GM19328 (cell line): Measurements from ENCODE around the gene ZNF366.
A peak's percentile ranks its signal among the peaks of the same experiment; 100 is the strongest.

Experiments used
- ATAC-seq: cut with Tn5 transposase; IDR thresholded peaks from one replicate; pipeline ENCODE4 v1.9.1; 2021; ENCODE audit warnings: mild to moderate bottlenecking, moderate library complexity; ENCODE audit not compliant: unreplicated experiment

The ZNF366 gene

GRCh38 chr5:72468606-72469005 lies 38.6 kb downstream of the ZNF366 start:
- ATAC-seq = no peak

- ATAC-seq = no peak
Observed at GRCh38 chr5:72468024-72468423, 39.2 kb downstream of the ZNF366 start.

DNA sequence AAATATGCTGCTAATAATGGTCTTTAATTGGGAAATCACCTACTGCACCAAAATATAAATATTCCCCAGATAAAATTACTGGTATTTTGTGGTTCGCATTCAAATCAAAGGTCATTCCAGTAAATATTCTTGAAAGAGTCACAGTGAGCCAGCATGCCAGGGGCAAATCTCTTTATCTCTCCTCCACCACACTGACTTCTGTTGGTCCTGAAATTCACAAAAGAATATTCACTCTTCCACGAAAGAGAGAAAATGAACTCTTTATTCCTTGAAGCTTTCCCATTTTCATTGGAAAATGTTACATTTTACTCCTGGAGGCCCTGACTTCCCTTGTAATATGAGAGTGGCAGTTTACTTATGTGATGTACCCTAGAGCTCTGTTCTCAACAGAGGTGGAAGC lies 39.7 kb downstream of the ZNF366 start:
- no peak for ATAC-seq

DNA sequence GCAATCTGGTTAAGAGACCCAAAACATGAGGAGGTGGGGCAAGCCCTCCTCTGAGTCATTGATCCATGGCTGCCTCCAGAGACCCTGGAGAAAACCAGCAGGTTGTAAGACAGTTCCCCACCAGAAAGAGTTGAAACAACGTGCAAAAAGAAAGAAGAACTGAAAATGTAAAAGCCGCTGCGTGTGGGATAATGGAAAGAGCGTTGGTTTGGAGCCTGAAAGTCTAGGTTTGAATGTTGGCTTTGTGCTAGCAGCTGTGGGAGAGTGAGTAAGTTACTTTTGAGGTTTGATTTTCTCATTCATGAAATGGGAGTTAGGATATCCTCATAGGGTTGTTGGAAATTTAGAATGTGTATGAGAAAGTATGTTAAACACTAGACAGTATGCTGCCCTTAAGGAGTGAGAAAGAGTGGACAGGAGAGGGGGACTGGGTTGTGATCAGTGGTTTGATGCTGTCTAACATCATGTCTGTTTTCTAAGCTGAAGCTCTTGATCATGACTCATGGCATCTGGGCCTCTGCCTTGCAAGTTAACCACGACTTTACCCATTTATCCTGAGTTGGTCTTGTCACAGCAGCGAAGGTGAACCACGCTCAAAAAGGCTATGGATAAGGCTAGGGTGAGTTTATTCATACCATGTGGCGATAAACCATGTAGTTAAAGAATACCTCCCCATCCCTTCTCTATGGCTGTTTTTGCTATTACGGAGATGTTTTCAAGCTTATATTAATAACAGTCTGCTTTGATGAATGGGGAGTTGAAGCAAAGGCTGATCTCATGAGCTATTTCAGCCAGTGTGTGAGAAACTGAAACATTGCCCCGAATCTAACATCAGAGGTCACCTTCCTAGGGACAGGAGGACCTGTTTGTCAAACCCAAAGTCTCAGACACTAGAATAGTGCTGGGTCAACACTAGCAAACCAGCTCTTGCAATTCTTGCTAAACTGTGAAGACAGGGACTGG lies 41.3 kb downstream of the ZNF366 start:
- peak; percentile 73 for ATAC-seq

DNA sequence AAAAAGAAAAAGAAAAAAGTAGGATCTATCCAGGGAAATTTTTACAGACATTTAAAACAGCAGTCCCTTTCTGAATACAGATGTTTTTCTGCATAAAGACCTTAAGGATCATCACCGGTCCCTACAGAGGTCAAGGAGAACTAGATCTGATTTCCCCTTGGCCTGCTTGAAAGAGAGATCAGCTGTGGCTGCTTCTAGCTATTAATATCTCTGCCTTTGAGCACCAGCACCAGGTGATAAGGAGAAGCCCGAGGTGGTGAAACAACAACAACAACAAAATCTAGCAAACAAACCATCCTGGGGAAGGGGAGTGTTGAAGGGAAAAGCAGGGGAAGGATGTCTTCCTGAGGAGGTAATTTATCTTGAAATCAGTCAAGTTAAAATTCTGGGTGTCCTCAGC lies 42.1 kb downstream of the ZNF366 start:
- ATAC-seq = peak; percentile 35

- ATAC-seq = no peak
Observed at GRCh38 chr5:72464071-72464470, 43.1 kb downstream of the ZNF366 start.

DNA sequence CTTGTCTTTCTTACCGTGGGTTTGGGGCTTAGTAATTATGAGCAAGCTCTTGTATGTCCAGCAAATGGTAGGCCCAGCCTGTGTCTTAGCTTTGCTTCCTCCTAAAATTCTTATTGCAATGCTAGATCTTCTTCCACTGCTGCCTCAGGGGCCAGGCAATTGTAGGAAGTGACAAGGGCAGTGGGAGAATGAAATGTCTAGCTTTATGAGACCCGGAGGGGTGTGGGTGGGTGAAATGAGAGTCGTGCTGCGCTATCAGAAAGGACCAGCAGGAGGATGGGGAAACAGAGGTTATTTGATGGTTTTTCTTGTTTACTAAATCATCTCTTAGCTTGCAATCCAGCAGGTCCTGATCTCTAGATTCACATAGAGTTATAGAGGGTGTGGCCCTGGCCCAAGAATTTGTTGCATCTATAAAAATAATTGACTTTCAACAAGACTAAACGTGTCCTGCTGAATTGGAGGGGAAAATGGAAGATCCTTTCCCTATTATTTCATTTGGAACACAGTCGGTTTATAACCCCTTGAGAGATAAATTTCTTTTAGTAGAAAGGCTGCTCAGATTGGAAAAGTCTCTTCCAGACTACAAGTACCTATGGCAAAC lies 43.7 kb downstream of the ZNF366 start:
- no peak for ATAC-seq

- no peak for ATAC-seq
Observed at GRCh38 chr5:72460413-72460812, 46.8 kb downstream of the ZNF366 start.

- ATAC-seq = no peak
Observed at GRCh38 chr5:72459913-72460312, 47.3 kb downstream of the ZNF366 start.

DNA sequence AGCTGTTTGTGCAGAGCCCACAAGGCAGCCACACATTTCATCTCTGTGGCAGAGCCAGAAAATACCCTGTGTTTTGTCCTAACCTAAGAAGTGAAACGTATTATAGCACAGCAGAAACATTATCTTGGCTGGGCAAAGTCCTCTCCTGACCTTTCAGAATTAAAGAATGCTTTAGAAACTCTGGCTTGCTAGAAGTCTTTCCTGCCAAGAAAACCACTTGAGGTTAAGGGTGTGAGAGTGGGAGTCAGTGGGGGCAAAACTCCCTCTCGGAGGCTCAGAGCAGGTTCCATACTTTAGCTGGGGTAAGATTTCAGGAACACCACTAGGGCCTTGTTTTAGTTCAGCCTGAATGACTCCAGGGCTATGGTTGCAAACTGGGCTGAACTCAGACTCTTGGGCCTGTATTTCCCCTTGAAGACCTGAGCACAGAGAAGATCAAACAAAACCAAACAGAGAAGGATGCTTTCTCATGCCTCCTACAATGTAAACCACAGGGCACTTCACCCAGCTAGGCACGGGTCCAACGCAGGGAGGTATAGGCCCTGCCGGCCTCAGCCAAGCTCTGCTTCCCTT lies 48.0 kb downstream of the ZNF366 start:
- ATAC-seq = no peak

- no peak for ATAC-seq
Observed at GRCh38 chr5:72458407-72458806, 48.8 kb downstream of the ZNF366 start.

- no peak for ATAC-seq
Observed at GRCh38 chr5:72457491-72457890, 49.7 kb downstream of the ZNF366 start.

DNA sequence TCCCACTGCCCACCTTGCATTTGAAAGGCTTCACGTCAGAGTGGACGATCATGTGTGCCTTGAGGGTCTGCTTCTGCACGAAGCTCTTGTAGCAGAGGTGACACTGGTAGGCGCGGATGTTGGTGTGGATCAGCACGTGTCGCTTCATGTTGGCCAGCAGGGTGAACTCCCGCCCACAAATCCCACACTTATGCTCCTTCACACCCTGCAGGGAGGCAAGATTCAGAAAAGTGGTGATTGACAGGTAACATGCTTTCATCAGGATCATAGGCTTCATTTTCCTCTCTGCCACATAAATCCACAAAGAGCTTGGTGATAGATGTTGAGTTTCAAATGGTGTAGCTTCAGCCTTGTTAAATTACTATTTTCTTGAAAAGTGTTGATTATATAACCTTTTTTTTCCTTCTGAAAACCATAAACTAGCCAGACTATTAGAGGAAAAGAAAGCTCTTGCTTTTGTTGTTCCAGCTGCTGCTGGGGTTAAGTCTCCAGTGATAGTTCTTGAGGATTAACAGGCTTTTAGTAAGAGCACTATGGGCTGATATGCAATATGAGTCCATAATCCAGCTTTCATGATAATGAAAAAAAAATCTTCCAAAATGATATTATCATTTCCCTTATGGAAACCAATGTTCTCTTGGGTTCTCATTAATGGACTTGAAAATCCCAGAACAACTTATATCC lies 50.7 kb downstream of the ZNF366 start:
- ATAC-seq = no peak

DNA sequence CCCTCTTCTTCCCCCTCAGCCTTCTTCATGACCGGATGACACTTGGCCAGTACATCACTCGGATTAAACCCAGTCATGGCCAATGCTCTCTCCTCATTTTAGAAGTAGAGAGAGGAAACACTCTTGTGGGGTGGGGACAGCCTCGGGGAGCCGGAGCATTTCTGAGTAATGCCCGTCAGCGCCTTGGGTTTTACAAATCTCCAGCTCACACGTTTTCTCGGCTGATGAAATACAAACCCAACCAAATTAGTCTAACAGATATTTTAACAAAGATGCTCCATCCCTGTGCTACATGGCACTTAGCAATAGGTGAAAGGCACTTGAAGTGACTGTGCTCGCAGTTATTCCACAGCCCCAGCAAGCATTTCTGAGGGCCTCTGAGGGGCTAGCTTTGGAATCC lies 51.7 kb downstream of the ZNF366 start:
- no peak for ATAC-seq

DNA sequence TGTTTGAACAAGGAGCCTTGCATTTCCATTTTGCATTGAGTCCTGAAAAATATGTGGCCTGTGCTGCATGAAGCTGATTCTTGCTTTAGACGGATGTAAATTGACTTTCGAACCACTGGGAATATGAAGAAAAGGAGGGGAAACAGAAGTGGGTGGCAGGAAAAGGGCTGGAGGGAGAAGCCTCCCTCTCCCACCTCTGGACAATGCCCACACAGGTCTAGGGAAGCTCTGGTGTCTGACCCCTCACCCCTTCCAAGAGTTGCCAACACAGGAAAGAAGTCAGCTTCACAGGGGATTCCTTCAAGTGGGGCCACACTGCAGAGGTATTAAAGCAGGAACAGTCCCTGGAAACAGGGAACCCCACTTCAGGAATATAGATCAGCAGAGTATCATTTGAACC lies 52.2 kb downstream of the ZNF366 start:
- no peak for ATAC-seq

- ATAC-seq = no peak
Observed at GRCh38 chr5:72453246-72453775, 53.9 kb downstream of the ZNF366 start.

GRCh38 chr5:72452515-72453245 lies 54.5 kb downstream of the ZNF366 start:
- no peak for ATAC-seq

DNA sequence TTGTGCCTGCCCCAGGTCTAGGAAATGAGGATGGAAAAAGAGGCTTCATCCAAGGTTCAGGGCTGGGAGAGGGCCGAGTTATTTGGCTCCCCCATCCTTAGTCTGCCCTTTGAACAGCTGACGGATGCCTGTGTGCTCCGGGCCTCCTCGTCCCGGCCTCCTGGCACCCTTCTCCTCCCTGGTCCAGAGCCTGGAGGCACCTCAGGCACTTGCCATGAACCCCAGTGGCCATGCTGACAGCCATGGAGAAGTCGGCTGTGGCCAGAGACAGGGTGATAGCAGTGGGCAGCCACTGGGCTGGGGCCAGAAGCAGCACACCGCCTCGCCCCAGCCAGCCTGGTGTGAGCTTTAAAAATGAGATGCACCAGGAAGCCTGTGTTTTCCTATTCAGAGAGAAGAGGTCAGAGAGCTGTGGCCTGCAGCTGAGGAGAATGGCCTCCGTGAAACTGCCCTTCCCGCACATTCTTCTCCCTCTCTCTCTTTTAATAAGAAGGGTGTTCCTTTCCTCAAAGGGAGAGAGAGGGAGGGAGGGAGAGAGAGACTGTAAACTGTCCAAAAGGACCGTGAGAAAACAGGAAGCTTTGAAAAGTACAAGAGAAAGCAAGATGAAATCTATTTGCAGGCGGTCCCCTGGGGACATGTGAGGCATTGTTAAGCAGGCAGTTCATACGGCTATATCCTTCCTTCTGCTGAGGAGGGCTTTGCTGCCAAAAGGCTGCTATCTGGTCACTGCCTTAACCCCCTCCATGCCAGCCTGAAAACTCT lies 55.3 kb downstream of the ZNF366 start:
- peak; percentile 71 for ATAC-seq

GRCh38 chr5:72448368-72448767 lies 58.8 kb downstream of the ZNF366 start:
- no peak for ATAC-seq

DNA sequence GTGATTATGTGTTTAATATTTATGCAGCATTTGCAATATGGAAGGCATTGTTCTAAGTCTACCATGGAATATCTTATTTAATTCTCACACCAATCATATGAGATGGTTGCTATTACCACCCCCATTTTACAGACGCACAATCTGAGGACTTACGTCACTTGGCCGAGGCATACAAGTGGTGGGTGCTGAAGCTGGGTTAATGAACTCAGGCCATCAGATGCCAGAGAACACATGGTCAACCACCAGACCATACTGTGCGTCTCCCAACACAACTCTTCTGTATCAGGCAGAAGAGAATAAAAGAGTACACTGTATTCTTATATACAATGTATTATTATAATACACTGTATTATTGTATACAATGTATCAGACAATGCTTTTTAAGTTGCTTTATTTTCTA lies 59.5 kb downstream of the ZNF366 start:
- no peak for ATAC-seq
